GM12874 (cell line): ENCODE results near the gene SND1.

Source experiments
- CTCF ChIP-seq: IDR thresholded peaks from 2 replicates; pipeline ENCODE4 v1.5.1; 2011; ENCODE audit warnings: low read depth, mild to moderate bottlenecking, control low read depth, low read length, moderate library complexity; ENCODE audit not compliant: insufficient read depth

Gene SND1

GRCh38 chr7:128008744-128009143 is 356.8 kb downstream of the SND1 start:
- TF ChIP-seq CTCF, result no peak

GRCh38 chr7:128010391-128011127 is 358.6 kb downstream of the SND1 start:
- peak; percentile 11; the same call in 1 of the 2 replicates for TF ChIP-seq CTCF

- TF ChIP-seq CTCF, result no peak
These were observed 359.2 kb downstream of the SND1 start for GRCh38 chr7:128011131-128011661.

GRCh38 chr7:128014811-128015210 is 362.8 kb downstream of the SND1 start:
- no peak for TF ChIP-seq CTCF

- TF ChIP-seq CTCF, result no peak
These were observed 365.5 kb downstream of the SND1 start for GRCh38 chr7:128017460-128017859.

- no peak for TF ChIP-seq CTCF
These were observed 366.2 kb downstream of the SND1 start for GRCh38 chr7:128017862-128018845.

GRCh38 chr7:128019288-128019687 is 367.3 kb downstream of the SND1 start:
- no peak for TF ChIP-seq CTCF
